IPS-18c (cell line): ENCODE results near the gene PPP2R5C.

Experiments
- H3K4me3 ChIP-seq: 2 replicates; pipeline ENCODE4 v1.7.0; 2013; ENCODE audit warnings: low read depth, mild to moderate bottlenecking, low read length, moderate library complexity; ENCODE audit not compliant: insufficient read depth
- H3K9me3 ChIP-seq: one replicate; pipeline ENCODE4 v1.6.1; 2013; ENCODE audit warnings: mild to moderate bottlenecking, low read length, moderate library complexity; ENCODE audit not compliant: control insufficient read depth, insufficient read depth

The PPP2R5C gene

DNA sequence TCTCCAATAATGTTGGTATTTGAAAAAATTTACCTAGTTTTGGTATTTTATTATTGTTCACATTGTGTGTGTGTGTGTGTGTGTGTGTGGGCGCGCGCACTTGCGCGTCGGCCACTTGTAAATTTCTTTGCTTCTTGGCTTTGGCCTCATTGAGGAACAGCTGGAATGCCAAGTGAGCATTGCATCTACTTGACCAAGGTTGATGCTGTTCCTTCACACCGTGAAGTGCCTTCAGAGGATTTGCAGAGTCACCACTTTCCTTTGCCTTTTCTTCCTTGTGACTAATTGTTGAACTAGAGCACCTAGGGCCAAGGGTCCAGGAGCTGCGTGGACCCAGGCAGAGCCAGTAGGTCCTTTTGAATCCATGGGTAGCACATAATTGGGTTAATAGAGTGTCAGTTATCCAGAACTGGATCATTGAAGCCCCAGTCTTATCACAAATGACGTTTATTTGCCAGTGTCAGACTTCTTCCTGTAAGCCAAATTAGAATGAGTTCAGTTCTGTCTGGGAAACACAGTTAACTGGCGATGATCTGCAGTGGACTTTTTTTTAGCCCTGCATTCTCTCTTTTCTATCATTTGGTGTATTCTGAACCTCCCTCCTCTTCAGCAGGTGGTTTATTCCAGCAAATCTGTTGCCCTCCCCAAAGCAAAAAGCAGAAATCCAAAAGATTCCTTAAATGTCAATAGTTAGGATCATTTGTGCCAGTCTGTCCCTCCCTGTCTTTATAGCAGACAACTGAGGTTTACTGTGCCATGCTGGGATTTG, 2.6 kb downstream of the PPP2R5C start:
- Histone ChIP-seq H3K9me3 (peaks cover under 1% of the 10 kb centered on the region), H3K4me3 (no peak overlapping the region)

- H3K9me3 ChIP-seq: peaks cover 2% of the 10 kb centered on the region
- no peak overlapping the region for H3K4me3 ChIP-seq
These were observed 6.3 kb downstream of the PPP2R5C start for GRCh38 chr14:101767618-101768362.

DNA sequence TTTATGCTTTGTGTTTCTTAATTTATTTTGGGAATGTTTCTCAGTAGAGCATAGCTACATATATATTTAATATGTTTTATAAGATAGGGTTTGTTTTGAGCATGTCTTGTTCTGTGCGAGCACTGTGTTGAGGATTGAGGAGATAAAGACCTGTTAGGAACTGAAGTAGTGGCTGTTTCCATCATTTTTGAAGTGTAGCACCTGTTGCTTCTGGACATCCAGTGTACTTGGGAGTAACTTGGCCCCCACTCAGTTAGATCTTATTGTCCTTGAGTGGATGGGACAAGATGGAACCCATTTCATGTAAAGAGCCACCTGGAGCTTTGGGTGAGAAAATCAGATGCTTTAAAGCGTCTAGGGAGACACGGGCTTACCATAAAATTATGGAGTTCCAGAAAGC, 8.7 kb downstream of the PPP2R5C start:
- H3K9me3 ChIP-seq: peaks cover 2% of the 10 kb centered on the region
- H3K4me3 ChIP-seq: no peak overlapping the region

DNA sequence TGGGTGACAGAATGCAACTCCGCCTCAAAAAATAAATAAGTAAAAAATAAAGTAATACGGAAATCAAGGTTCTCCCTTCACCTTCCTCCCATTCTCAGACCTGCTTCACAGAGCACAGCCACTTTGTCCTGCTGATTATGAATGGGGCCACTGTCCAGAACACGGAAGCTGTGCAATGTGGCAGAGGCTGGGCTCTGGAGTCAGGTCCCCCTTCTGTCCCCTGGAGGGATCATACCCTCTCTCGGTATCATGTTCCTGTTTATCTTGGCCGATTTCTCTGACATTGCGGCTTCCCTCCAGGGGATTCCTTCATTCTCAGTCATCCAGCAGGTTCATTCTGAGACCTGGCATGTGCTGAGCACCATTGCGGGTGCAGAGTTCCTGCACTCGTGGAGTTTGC, 11.3 kb downstream of the PPP2R5C start:
- Histone ChIP-seq H3K9me3 (peaks cover 2% of the 10 kb centered on the region), H3K4me3 (no peak overlapping the region)

GRCh38 chr14:101773378-101773777, 11.9 kb downstream of the PPP2R5C start:
- H3K4me3 ChIP-seq: no peak overlapping the region
- H3K9me3 ChIP-seq: peaks cover 2% of the 10 kb centered on the region

DNA sequence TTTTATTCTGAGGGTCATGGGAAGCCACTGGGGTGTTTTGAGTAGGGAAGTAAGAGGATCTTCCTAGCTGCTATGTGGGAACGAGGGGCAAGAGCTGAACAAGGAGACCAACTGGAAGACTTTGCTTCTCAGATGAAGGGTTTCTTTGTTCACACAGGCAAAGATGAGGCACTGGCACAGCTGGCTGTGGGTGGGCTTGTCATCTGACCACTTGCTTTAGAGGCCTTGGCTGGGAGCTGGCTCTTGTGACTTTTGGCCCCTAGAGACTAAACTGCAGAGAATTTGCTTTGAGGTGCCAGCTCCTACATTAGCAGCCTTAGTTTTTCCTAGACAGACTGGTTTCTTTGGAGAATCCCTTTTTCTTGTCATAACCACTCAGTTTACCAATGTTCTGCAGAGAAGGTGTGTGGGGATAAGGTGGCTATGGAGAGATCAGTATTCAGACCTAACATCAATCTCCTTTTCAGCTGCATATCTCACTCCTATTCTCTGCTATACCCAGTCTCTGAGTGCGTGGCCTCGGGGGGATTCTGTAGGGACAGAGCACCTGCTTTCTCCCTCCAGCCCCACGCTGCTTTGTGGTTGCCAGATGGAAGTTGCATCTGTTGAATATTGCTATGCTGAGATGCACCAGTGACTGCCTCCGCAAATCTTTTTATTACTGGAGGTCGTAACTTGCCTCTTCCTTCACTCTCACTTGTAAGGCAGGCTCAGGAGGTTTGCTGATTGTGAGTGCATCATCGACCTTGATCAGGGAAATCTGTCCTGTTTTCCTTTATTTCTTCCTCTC, 12.7 kb downstream of the PPP2R5C start:
- Histone ChIP-seq H3K4me3 (no peak overlapping the region), H3K9me3 (peaks cover under 1% of the 10 kb centered on the region)

DNA sequence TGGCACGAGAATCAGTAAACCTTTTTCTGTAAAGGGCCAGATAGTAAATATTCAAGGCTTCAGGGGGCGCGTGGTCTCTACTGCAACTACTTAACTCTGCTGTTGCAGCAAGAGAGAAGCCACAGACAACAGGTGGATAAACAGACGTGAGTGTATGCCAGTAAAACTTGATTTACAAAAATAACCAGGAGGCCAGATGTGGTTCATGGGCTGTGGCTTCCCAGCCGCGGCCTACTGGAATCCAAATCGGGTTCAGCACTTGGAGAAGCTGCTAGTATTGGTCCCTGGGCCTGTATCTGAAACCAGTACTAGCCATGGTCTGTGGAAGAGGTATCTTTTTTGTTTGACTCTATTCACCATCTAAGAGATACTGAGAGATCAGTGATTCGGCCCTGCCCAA, 13.3 kb downstream of the PPP2R5C start:
- Histone ChIP-seq H3K4me3 (no peak overlapping the region), H3K9me3 (no peaks in the 10 kb centered on the region)

DNA sequence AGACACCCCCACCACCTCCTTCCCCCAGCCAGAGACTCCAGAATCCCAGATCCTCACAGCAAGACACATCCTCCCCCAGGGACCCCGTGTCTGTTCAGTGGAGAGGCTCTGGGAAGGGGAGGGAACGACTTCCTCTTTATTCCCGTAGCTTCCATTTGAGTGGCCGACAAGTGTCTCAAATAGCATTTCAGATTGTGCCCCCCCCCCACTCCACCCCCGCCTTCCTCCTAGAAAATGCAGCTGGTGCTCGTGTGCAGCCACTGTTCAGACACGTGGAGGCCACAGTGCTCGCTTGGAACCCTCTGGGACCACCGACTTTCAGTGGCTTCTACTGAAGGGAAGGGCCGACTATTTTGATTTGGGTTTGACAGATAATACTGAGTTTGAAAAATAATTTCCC, 14.3 kb downstream of the PPP2R5C start:
- H3K4me3 ChIP-seq: no peak overlapping the region

DNA sequence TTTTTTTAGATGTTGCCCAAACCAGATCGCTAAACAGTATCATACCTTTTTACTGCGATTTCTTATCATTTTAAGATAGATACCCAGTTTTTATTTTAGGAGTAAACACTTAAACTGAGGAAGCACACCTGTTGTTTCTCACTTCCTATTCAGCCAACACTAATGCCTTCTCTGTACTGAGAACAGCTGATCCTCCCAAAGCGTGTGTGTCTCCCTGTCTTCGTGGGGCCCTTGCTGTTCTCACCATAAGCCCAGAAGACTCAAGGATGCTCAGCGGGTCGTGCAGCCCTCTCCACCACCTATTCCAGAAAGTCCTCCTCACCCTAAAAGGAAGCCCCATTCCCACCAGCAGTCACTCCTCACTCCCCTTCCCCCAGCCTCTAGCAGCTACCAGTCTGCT, 14.8 kb downstream of the PPP2R5C start:
- H3K4me3 ChIP-seq: no peak overlapping the region
- H3K9me3 ChIP-seq: no peaks in the 10 kb centered on the region

More for the DNA sequence above, 14.3 kb downstream of the PPP2R5C start:
- H3K9me3 ChIP-seq: no peaks in the 10 kb centered on the region

DNA sequence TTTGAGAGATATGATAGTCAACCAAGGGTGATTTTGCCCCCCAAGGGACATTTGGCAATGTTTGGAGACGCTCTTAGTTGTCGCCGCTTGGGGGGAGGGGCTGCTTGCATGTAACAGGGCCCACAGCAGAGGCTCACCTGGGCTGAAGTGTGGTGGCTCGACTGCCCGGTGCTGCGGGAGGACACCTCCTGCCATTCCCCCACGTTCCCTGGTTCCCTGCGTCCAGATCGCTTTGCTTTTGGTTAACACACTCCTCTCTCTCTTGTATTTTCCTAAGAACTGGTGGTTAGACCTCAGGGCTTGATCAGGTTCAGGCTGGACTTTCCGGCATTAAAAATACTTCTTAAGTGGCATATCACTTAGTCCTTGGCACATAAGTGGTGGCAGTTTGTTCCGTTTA, 18.9 kb downstream of the PPP2R5C start:
- H3K4me3 ChIP-seq: peak overlapping the region; percentile 67
- no peaks in the 10 kb centered on the region for H3K9me3 ChIP-seq

DNA sequence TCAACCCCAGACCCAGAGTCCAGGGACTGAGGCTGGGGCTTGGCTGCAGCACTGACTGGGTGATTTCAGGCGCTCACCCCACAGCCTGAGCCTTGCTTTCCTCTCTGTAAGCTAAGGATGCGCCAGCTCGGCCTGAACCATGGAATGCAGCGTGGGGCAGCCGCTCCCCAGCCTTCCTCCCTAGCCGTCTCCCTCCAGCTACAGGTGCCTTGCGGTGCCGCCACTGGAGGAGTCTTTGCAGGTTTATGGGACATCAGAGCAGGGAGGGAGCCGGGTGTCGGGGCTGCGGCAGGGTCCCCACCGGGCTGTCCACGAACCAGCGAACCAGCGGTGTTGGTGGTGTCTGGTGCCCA, 19.4 kb downstream of the PPP2R5C start:
- peak overlapping the region; percentile 67 for H3K4me3 ChIP-seq

GRCh38 chr14:101781240-101782061, 19.9 kb downstream of the PPP2R5C start:
- Histone ChIP-seq H3K9me3 (no peaks in the 10 kb centered on the region), H3K4me3 (peak overlapping the region; percentile 67)

More for the DNA sequence above, 19.4 kb downstream of the PPP2R5C start:
- H3K9me3 ChIP-seq: no peaks in the 10 kb centered on the region

DNA sequence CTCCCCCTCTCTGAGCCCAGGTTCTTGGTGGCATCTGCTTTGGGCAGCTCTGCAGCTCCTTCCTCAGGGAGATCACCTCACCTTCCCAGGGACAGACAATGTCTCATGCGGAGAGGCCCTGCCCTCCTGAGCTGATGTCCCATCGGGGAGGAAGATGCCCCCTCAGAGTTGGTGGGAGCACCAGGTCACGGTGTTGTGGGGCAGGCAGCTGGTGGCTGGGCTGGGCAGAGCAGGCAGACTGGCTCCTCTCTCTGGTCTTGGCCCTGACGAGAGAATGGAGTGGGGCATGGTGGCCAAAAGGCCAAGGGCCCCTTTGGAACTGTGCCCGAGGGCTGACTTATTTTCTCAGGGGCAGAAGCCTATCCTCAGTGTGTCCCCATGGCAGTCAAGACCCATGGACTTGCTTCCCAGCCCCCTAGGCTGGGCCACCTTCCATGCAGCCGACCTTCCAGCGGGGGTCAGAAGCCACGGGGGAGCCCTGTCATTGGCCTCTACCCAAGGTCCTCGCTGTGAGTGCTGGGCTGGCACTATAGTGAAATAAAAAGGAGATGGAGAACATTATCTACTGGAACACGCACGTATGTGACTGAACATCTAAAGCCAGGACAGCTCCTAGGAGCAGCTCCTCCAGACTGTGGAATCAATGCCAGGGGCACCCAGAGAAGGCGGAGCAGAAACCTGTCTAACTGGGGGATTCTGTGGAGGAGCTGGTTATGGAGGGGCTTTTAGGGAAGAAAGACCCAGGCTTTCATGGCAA, 21.9 kb downstream of the PPP2R5C start:
- H3K4me3 ChIP-seq: no peak overlapping the region
- H3K9me3 ChIP-seq: no peaks in the 10 kb centered on the region

DNA sequence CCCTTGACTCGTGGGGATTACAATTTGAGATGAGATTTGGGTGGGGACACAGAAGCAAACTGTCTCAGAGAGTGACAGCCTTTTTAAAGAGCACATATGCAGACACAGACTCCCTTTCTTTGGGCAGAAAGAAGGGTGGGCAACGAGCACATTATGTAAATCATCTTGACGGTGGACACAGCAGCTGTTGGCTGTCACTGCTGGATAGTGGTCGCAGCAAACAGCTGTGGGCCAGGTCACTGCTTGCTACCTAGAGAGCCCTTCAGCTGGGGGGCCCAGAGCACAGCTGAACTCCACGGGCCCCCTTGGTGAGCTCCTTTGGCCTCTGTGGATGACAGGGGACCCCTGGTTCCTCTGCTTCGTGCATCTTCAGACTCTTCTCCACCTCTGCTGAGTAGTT, 23.1 kb downstream of the PPP2R5C start:
- no peak overlapping the region for H3K4me3 ChIP-seq
- no peaks in the 10 kb centered on the region for H3K9me3 ChIP-seq

GRCh38 chr14:101788016-101788635, 26.6 kb downstream of the PPP2R5C start:
- Histone ChIP-seq H3K4me3 (no peak overlapping the region), H3K9me3 (no peaks in the 10 kb centered on the region)

- H3K9me3 ChIP-seq: no peaks in the 10 kb centered on the region
- H3K4me3 ChIP-seq: no peak overlapping the region
These were observed 27.7 kb downstream of the PPP2R5C start for GRCh38 chr14:101789222-101789621.
